ENCODE data around the gene ZCCHC14. TPM values are rescaled to one million over a fixed set of nuclear protein-coding genes. Genes with fewer than 3 reads are reported as not detected.

ZCCHC14 gene
- total and polyA plus RNA-seq, 4 experiments from 2014 or later, result 0.21 to 25.1 (median 11.9) TPM

GRCh38 chr16:87471278-87472141, 21.3 kb downstream of the ZCCHC14 start:
- Mint-ChIP-seq H3K27ac (peak overlapping the region in 2 of 7 donors; percentile 38 to 46), H3K27me3 (no peaks in the 10 kb centered on the region), H3K9me3 (no peaks in the 10 kb centered on the region), H3K4me3 (peak overlapping the region in 1 of 8 donors; percentile 20), H3K36me3 (peaks cover 10 to 11% of the 10 kb centered on the region in 2 donors), H3K4me1 (peaks cover 16 to 43% (median 27%) of the 10 kb centered on the region in 4 donors)
- no peaks in the 10 kb centered on the region for H3K27me3 ChIP-seq (ENCODE audit: insufficient read depth, low read length)
- ChIA-PET CTCF (ENCODE audit: partially characterized antibody) (no interaction called here), POLR2A (ENCODE audit: partially characterized antibody) (no interaction called here)
- DNase-seq, result no peak
- intact Hi-C loops (cut with micrococcal nuclease), result no loop called here
- H3K4me3 ChIP-seq (ENCODE audit: low read length in 2 of 2), result no peak overlapping the region
- H3K36me3 ChIP-seq (ENCODE audit: insufficient read depth, low read length), result peaks cover 3% of the 10 kb centered on the region
- H3K4me1 ChIP-seq (ENCODE audit: insufficient read depth, low read length), result peaks cover 15% of the 10 kb centered on the region
- H3K9me3 ChIP-seq (ENCODE audit: control insufficient read depth in 1 of 2, low read length in 2 of 2), result no peaks in the 10 kb centered on the region
- H3K27ac ChIP-seq (ENCODE audit: low read depth, low read length), result no peak overlapping the region

- H3K4me1 Mint-ChIP-seq, result peaks cover 11 to 43% (median 25%) of the 10 kb centered on the region in 4 donors
- no peaks in the 10 kb centered on the region for H3K9me3 Mint-ChIP-seq
- H3K36me3 Mint-ChIP-seq, result peaks cover 4 to 11% of the 10 kb centered on the region in 2 donors
- H3K4me3 Mint-ChIP-seq, result no peak overlapping the region
- intact Hi-C loops (cut with micrococcal nuclease), result no loop called here
- no peak overlapping the region for H3K4me3 ChIP-seq (ENCODE audit: low read length in 2 of 2)
- no peaks in the 10 kb centered on the region for H3K27me3 Mint-ChIP-seq
- DNase-seq, result no peak
- peaks cover 3% of the 10 kb centered on the region for H3K36me3 ChIP-seq (ENCODE audit: insufficient read depth, low read length)
- H3K27ac ChIP-seq (ENCODE audit: low read depth, low read length), result no peak overlapping the region
- POLR2A ChIA-PET (ENCODE audit: partially characterized antibody), result no interaction called here
- CTCF ChIA-PET (ENCODE audit: partially characterized antibody), result no interaction called here
- peaks cover 22% of the 10 kb centered on the region for H3K4me1 ChIP-seq (ENCODE audit: insufficient read depth, low read length)
- no peaks in the 10 kb centered on the region for H3K9me3 ChIP-seq (ENCODE audit: control insufficient read depth in 1 of 2, low read length in 2 of 2)
- no peak overlapping the region for H3K27ac Mint-ChIP-seq
- H3K27me3 ChIP-seq (ENCODE audit: insufficient read depth, low read length), result no peaks in the 10 kb centered on the region
Observed at GRCh38 chr16:87470332-87470731, 22.5 kb downstream of the ZCCHC14 start.

GRCh38 chr16:87469169-87469568, 23.7 kb downstream of the ZCCHC14 start:
- Mint-ChIP-seq H3K4me3 (no peak overlapping the region), H3K36me3 (peaks cover 2 to 4% of the 10 kb centered on the region in 2 donors), H3K4me1 (peaks cover 18 to 46% (median 33%) of the 10 kb centered on the region in 4 donors), H3K27me3 (no peaks in the 10 kb centered on the region), H3K27ac (peak overlapping the region in 1 of 7 donors; percentile 20), H3K9me3 (no peaks in the 10 kb centered on the region)
- H3K4me1 ChIP-seq (ENCODE audit: insufficient read depth, low read length), result peaks cover 33% of the 10 kb centered on the region
- H3K9me3 ChIP-seq (ENCODE audit: control insufficient read depth in 1 of 2, low read length in 2 of 2), result no peaks in the 10 kb centered on the region
- intact Hi-C loops (cut with micrococcal nuclease), result no loop called here
- no peak overlapping the region for H3K4me3 ChIP-seq (ENCODE audit: low read length in 2 of 2)
- H3K27ac ChIP-seq (ENCODE audit: low read depth, low read length), result no peak overlapping the region
- no peaks in the 10 kb centered on the region for H3K36me3 ChIP-seq (ENCODE audit: insufficient read depth, low read length)
- ChIA-PET CTCF (ENCODE audit: partially characterized antibody) (no interaction called here), POLR2A (ENCODE audit: partially characterized antibody) (no interaction called here)
- H3K27me3 ChIP-seq (ENCODE audit: insufficient read depth, low read length), result no peaks in the 10 kb centered on the region
- DNase-seq, result no peak

GRCh38 chr16:87468550-87468949, 24.3 kb downstream of the ZCCHC14 start:
- H3K4me1 Mint-ChIP-seq, result peaks cover 21 to 46% (median 35%) of the 10 kb centered on the region in 4 donors
- no peak for DNase-seq
- POLR2A ChIA-PET (ENCODE audit: partially characterized antibody), result no interaction called here
- H3K9me3 ChIP-seq (ENCODE audit: control insufficient read depth in 1 of 2, low read length in 2 of 2), result no peaks in the 10 kb centered on the region
- H3K27me3 ChIP-seq (ENCODE audit: insufficient read depth, low read length), result no peaks in the 10 kb centered on the region
- no peaks in the 10 kb centered on the region for H3K27me3 Mint-ChIP-seq
- H3K36me3 Mint-ChIP-seq, result peaks cover 0 to 1% of the 10 kb centered on the region in 2 donors
- no peak overlapping the region for H3K4me3 ChIP-seq (ENCODE audit: low read length in 2 of 2)
- CTCF ChIA-PET (ENCODE audit: partially characterized antibody), result no interaction called here
- no peak overlapping the region for H3K27ac Mint-ChIP-seq
- H3K36me3 ChIP-seq (ENCODE audit: insufficient read depth, low read length), result no peaks in the 10 kb centered on the region
- H3K9me3 Mint-ChIP-seq, result no peaks in the 10 kb centered on the region
- H3K4me3 Mint-ChIP-seq, result no peak overlapping the region
- H3K27ac ChIP-seq (ENCODE audit: low read depth, low read length), result no peak overlapping the region
- intact Hi-C loops (cut with micrococcal nuclease), result no loop called here
- H3K4me1 ChIP-seq (ENCODE audit: insufficient read depth, low read length), result peaks cover 39% of the 10 kb centered on the region

GRCh38 chr16:87466975-87467501, 25.8 kb downstream of the ZCCHC14 start:
- Histone ChIP-seq H3K9me3 (ENCODE audit: control insufficient read depth in 1 of 2, low read length in 2 of 2) (no peaks in the 10 kb centered on the region), H3K4me3 (ENCODE audit: low read length in 2 of 2) (no peak overlapping the region), H3K27me3 (ENCODE audit: insufficient read depth, low read length) (no peaks in the 10 kb centered on the region), H3K36me3 (ENCODE audit: insufficient read depth, low read length) (no peaks in the 10 kb centered on the region), H3K27ac (ENCODE audit: low read depth, low read length) (no peak overlapping the region), H3K4me1 (ENCODE audit: insufficient read depth, low read length) (peaks cover 43% of the 10 kb centered on the region)
- H3K9me3 Mint-ChIP-seq, result no peaks in the 10 kb centered on the region
- no peaks in the 10 kb centered on the region for H3K27me3 Mint-ChIP-seq
- intact Hi-C loops (cut with micrococcal nuclease), result no loop called here
- H3K27ac Mint-ChIP-seq, result peak overlapping the region in 2 of 7 donors; percentile 42 to 46
- H3K36me3 Mint-ChIP-seq, result peaks cover 0 to 1% of the 10 kb centered on the region in 2 donors
- H3K4me3 Mint-ChIP-seq, result no peak overlapping the region
- ChIA-PET POLR2A (ENCODE audit: partially characterized antibody) (no interaction called here), CTCF (ENCODE audit: partially characterized antibody) (no interaction called here)
- no peak for DNase-seq
- peaks cover 21 to 53% (median 33%) of the 10 kb centered on the region in 4 donors for H3K4me1 Mint-ChIP-seq

GRCh38 chr16:87465879-87466278, 26.9 kb downstream of the ZCCHC14 start:
- no peaks in the 10 kb centered on the region for H3K27me3 ChIP-seq (ENCODE audit: insufficient read depth, low read length)
- H3K27ac ChIP-seq (ENCODE audit: low read depth, low read length), result no peak overlapping the region
- Mint-ChIP-seq H3K4me1 (peaks cover 21 to 56% (median 38%) of the 10 kb centered on the region in 4 donors), H3K27me3 (no peaks in the 10 kb centered on the region), H3K27ac (peak overlapping the region in 1 of 7 donors; percentile 7), H3K4me3 (peak overlapping the region in 1 of 8 donors; percentile 13), H3K9me3 (no peaks in the 10 kb centered on the region), H3K36me3 (no peaks in the 10 kb centered on the region)
- intact Hi-C loops (cut with micrococcal nuclease), result no loop called here
- ChIA-PET POLR2A (ENCODE audit: partially characterized antibody) (interaction anchor here (0.7 kb wide), 1 partner anchor 43 kb away, joined by 3 read pairs; no protein-coding TSS in a partner anchor), CTCF (ENCODE audit: partially characterized antibody) (interaction anchor here (0.9 kb wide), 1 partner anchor 84 kb away, joined by 3 read pairs; no protein-coding TSS in a partner anchor)
- H3K9me3 ChIP-seq (ENCODE audit: control insufficient read depth in 1 of 2, low read length in 2 of 2), result no peaks in the 10 kb centered on the region
- H3K36me3 ChIP-seq (ENCODE audit: insufficient read depth, low read length), result no peaks in the 10 kb centered on the region
- H3K4me3 ChIP-seq (ENCODE audit: low read length in 2 of 2), result no peak overlapping the region
- no peak for DNase-seq
- H3K4me1 ChIP-seq (ENCODE audit: insufficient read depth, low read length), result peaks cover 42% of the 10 kb centered on the region

- H3K27ac ChIP-seq (ENCODE audit: low read depth, low read length), result no peak overlapping the region
- peak overlapping the region; percentile 62 to 90 (median 83) for H3K27ac Mint-ChIP-seq
- ChIA-PET CTCF (ENCODE audit: partially characterized antibody) (interaction anchor here (0.9 kb wide), 1 partner anchor 84 kb away, joined by 3 read pairs; no protein-coding TSS in a partner anchor), POLR2A (ENCODE audit: partially characterized antibody) (no interaction called here)
- H3K27me3 Mint-ChIP-seq, result no peaks in the 10 kb centered on the region
- H3K4me3 ChIP-seq (ENCODE audit: low read length in 2 of 2), result no peak overlapping the region
- H3K36me3 Mint-ChIP-seq, result peaks cover 0 to 2% of the 10 kb centered on the region in 2 donors
- H3K4me3 Mint-ChIP-seq, result peak overlapping the region in 7 of 8 donors; percentile 57 to 89 (median 79)
- H3K4me1 ChIP-seq (ENCODE audit: insufficient read depth, low read length), result peaks cover 42% of the 10 kb centered on the region
- no peak for DNase-seq
- no peaks in the 10 kb centered on the region for H3K9me3 Mint-ChIP-seq
- H3K9me3 ChIP-seq (ENCODE audit: control insufficient read depth in 1 of 2, low read length in 2 of 2), result no peaks in the 10 kb centered on the region
- no peaks in the 10 kb centered on the region for H3K27me3 ChIP-seq (ENCODE audit: insufficient read depth, low read length)
- intact Hi-C loops (cut with micrococcal nuclease), result no loop called here
- no peaks in the 10 kb centered on the region for H3K36me3 ChIP-seq (ENCODE audit: insufficient read depth, low read length)
- H3K4me1 Mint-ChIP-seq, result peaks cover 21 to 56% (median 38%) of the 10 kb centered on the region in 4 donors
Observed at GRCh38 chr16:87465306-87465705, 27.5 kb downstream of the ZCCHC14 start.
